NT2/D1 (cell line): ENCODE measurements around the gene UTP4.

ENCODE experiments used
- YY1 ChIP-seq: IDR thresholded peaks from 2 replicates; pipeline ENCODE4 v1.6.1; 2011; ENCODE audit not compliant: insufficient read length, insufficient read depth
- ZNF274 ChIP-seq: IDR thresholded peaks from 2 replicates; pipeline ENCODE4 v1.6.1; 2011; ENCODE audit warnings: mild to moderate bottlenecking, low read depth, low read length

- no peak for TF ChIP-seq ZNF274
- TF ChIP-seq YY1: no peak
Observed at GRCh38 chr16:69141936-69142335, 9.5 kb downstream of the UTP4 start.
